ENCODE data around the gene CASKIN2. TPM values are rescaled to one million over a fixed set of nuclear protein-coding genes. Genes with fewer than 3 reads are reported as not detected.
A peak's percentile ranks its signal among the peaks of the same experiment; 100 is the strongest.

CASKIN2 gene
- total and polyA plus RNA-seq, 2 of the 4 experiments (the other 2 are of a cell fraction), result 2.9 to 6.9 TPM

GRCh38 chr17:75504347-75505151 lies 10.8 kb downstream of the CASKIN2 start:
- Histone ChIP-seq H2BK15ac (ENCODE audit: low read depth, low read length) (no peak overlapping the region), H3K4me1 (ENCODE audit: control insufficient read depth, insufficient read depth, low read length) (peaks cover 5% of the 10 kb centered on the region), H3K4ac (ENCODE audit: low read depth, low read length) (no peak overlapping the region), H2BK5ac (ENCODE audit: low read depth, low read length, poor library complexity, severe bottlenecking) (no peak overlapping the region), H2BK120ac (ENCODE audit: low read depth, low read length) (no peak overlapping the region), H4K8ac (ENCODE audit: low read depth in 2 of 2, low read length in 2 of 2) (no peak overlapping the region), H3K23ac (ENCODE audit: low read depth, low read length) (no peak overlapping the region), H3K56ac (ENCODE audit: extremely low read depth, insufficient read depth, low read length) (no peak overlapping the region), H3K9ac (ENCODE audit: low read depth, low read length) (no peak overlapping the region), H2AK9ac (replicated peaks; ENCODE audit: low read depth, low read length, poor library complexity) (no peak overlapping the region), H3K4me2 (ENCODE audit: low read depth, low read length) (no peak overlapping the region), H3K27me3 (ENCODE audit: control insufficient read depth, insufficient read depth, low read length) (no peaks in the 10 kb centered on the region), H3K27ac (ENCODE audit: insufficient read depth, low read length) (no peak overlapping the region), H2BK20ac (ENCODE audit: low read depth, low read length) (no peak overlapping the region), H3K9me1 (ENCODE audit: insufficient read depth, low read length) (no peaks in the 10 kb centered on the region), H4K91ac (ENCODE audit: insufficient read depth, low read depth, low read length) (no peak overlapping the region), H3K14ac (replicated peaks; ENCODE audit: low read depth, low read length) (no peak overlapping the region), H3K9me3 (ENCODE audit: control insufficient read depth, insufficient read depth, low read length) (no peaks in the 10 kb centered on the region), H2AK5ac (ENCODE audit: low read depth, low read length) (no peak overlapping the region), H2AFZ (replicated peaks; ENCODE audit: low read length, poor library complexity) (peak overlapping the region; percentile 29), H3K36me3 (ENCODE audit: control insufficient read depth, insufficient read depth, low read length) (peaks cover 39% of the 10 kb centered on the region), H4K20me1 (ENCODE audit: insufficient read depth, low read length) (peaks cover 13% of the 10 kb centered on the region), H4K5ac (ENCODE audit: low read depth, low read length) (no peak overlapping the region), H3K79me1 (ENCODE audit: low read depth in 1 of 2, low read length in 2 of 2) (peaks cover 2 to 15% of the 10 kb centered on the region in 2 experiments; a peak in 3 of 4 replicates), H3K4me3 (ENCODE audit: insufficient read depth, low read depth, low read length) (no peak overlapping the region), H3K18ac (ENCODE audit: low read depth, low read length) (no peak overlapping the region)
- TF ChIP-seq MAFK (IDR thresholded peaks at IDR 0.05; ENCODE audit: low read depth, low read length) (peak; percentile 26; the same call in 1 of the 2 replicates), RAD21 (IDR thresholded peaks at IDR 0.05; ENCODE audit: low read length) (peak; percentile 27; the same call in 1 of the 2 replicates), CTCF (conservative IDR thresholded peaks at IDR 0.05; ENCODE audit: low read depth, low read length) (peak; percentile 36), SMC3 (IDR thresholded peaks at IDR 0.05; ENCODE audit: low read depth, low read length) (peak; percentile 26; the same call in 1 of the 2 replicates), RFX5 (IDR thresholded peaks at IDR 0.05; ENCODE audit: low read depth, low read length) (no peak), MXI1 (IDR thresholded peaks at IDR 0.05; ENCODE audit: borderline replicate concordance, low read depth, low read length) (no peak), POLR2A (IDR thresholded peaks at IDR 0.05; ENCODE audit: low read depth, low read length) (no peak)
- ChIA-PET POLR2A (ENCODE audit: unreplicated experiment) (no interaction called here), CTCF (interaction anchor here (0.7 kb wide), 1 partner anchor 12 kb away, joined by 3 read pairs; the partner anchor contains the start of gene TSEN54)
- dilution Hi-C loops (cut with HindIII; ENCODE audit: low sequenced_read_pairs, unreplicated experiment) (no loop called here), intact Hi-C loops (cut with micrococcal nuclease) (no loop called here), in situ Hi-C loops (cut with MboI; ENCODE audit: low sequenced_read_pairs) (no loop called here)
- ATAC-seq (ENCODE audit: low read depth) (no peak; the same call in 1 of the 2 replicates), DNase-seq (no peak)
- no CpG with 5 or more reads among the region's 32 CpGs for WGBS, 2 experiments (ENCODE audit: extremely low coverage in 2 of 2, insufficient read length in 1 of 2)
- BruUV-seq (replicated peaks), result no TSS peak

Measured in IMR-90 (cell line).